NCI-H146 treated with DMSO at 0.1 percent for 48 hours (cell line): Measurements from ENCODE around the gene MYOZ2.

ENCODE experiments used
- DNase-seq: peaks from one replicate; lab custom pipeline; 2025; ENCODE audit not compliant: unreplicated experiment; lab: John Stamatoyannopoulos, UW

Gene MYOZ2

GRCh38 chr4:119190354-119190753 lies 54.7 kb downstream of the MYOZ2 start:
- no peak for DNase-seq

GRCh38 chr4:119191505-119191904 lies 55.9 kb downstream of the MYOZ2 start:
- no peak for DNase-seq

GRCh38 chr4:119197772-119198212 lies 62.2 kb downstream of the MYOZ2 start:
- no peak for DNase-seq

GRCh38 chr4:119204916-119205315 lies 69.3 kb downstream of the MYOZ2 start:
- DNase-seq, result no peak

DNA sequence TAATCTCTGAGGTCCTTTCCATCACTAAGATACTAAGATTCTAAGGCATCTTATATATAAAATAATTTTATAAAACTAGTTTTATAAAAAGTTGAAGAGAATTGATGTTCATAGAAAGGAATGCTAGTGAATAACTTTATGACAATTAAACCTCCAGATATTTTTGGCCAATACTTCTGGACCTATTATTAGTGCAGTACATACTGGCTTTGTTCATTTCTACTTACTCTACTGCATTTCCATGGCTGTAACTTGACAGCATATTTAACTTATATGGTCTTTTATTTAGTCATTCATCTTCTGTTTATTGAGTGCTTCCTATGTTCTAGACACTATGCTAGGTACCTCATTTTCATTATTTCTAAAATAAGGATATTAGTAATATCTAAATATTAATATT lies 70.1 kb downstream of the MYOZ2 start:
- DNase-seq, result no peak

DNA sequence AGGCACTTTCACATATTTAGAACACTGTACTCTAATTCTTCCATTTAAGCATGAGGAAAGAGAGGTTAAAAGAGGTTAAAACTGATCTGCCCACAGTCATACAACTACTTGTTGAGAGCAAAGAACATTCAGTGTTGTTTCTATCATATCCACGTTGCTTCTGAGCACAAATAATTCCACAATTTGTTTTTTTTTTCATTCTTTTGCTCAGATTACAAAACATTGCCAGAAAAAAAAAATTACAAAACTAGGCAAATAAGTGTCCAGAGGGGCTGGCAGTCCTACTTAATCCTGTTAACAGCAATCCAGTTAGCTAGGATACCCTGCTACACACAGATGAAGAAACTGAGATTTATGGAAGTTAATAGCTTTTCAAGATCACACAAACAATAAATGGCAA lies 70.5 kb downstream of the MYOZ2 start:
- DNase-seq, result no peak

- no peak for DNase-seq
These were observed 71.4 kb downstream of the MYOZ2 start for GRCh38 chr4:119207051-119207450.

DNA sequence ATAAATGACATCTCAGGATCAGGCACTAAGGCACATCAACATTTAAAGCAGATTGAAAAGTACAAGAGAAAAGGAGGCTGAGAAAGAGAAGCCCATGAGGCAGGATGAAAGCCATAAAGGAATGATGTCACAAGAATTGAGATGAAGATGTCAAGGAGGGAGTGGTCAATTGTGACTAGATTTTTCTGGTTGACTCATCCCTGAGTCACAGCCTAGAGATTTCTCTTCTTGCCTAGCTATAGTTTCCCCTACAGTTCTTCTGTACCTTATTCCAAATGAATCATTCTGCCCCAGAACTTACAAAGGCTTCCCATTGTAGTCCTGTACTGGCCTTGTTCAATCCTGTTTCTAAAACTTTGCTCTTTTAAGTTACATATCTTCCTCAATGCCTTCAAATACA lies 73.4 kb downstream of the MYOZ2 start:
- DNase-seq, result no peak

GRCh38 chr4:119209586-119209985 lies 74.0 kb downstream of the MYOZ2 start:
- DNase-seq, result no peak

DNA sequence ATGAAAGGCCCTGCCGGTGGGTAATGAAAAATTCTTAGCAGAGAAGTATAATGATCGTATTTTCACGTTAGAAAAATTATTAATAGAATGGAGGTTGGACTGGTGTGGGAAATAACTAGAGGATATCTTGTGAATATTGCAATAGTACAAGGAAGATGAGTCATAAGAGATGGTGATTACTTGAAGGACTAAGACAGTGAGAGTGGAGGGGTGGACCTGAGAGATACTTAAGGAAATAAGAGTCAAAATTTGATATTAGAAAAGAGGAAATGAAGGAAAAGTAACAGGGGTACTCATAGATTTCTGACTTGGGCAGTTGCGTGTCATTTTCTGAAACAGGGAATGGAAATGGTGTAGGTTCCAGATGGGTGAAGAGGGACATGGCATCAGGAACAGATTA lies 75.1 kb downstream of the MYOZ2 start:
- DNase-seq, result no peak

GRCh38 chr4:119211867-119212233 lies 76.2 kb downstream of the MYOZ2 start:
- DNase-seq, result no peak

DNA sequence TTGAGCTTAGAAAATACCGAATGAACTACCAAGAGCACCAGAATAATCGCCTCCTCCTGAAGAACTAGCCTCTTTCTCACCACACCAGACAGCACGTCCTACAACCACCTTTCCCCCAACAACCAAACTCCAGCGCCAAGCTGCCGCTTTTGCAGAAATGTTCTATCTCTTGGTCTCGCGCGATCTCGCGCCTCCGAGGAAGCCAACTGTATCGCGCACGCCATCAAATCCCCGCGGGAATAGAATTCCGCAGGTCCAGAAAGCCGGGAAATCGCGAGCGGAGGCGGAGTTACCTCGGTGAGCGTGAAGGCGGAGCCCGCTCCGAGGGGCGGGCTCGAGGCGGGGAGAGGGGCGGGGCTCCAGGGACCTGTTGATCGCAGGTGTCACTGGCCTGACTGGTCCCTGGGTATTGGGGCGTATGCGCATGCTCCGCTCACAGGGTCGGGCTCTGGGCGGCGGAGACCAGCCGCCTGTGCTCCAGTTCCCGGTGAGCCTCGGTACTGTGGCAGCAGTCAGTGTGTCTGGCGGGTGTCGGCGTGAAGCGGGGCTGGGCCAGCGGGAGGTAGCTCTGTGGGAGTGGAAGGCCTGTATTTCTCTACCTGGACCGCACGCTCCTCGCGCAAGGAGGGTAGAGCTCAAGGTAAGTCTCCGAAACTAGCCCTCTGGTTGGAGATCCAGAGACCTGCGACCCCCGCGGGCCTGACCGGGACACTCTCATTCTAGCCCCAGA lies 76.8 kb downstream of the MYOZ2 start, which contains the start of gene USP53:
TSS of gene USP53 (plus strand) at position 480 of the 730 bp plus-strand sequence. CDS start 27,047 bp downstream, outside the sequence.
- DNase-seq, result peak; percentile 84

- DNase-seq, result peak; percentile 60
These were observed 77.5 kb downstream of the MYOZ2 start for GRCh38 chr4:119212964-119213606.

DNA sequence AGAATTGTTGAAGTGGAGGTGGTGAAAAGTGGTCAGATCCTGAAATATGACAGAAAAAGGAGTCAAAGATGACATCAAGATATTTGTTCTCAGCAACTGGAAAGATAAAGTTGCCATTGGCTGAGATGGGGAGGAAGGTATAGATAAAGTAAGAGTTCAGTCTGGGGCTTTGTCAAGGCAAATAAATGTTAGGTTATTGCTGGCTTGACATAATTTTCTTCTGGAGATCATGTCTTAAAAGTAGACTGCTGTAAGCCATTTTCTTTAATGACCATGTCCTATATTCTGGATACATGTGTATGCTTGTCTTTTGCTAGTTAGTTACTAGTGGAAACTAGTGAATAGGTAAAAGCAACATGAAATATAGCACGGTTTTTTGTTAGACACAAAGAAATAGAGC lies 82.5 kb downstream of the MYOZ2 start:
- DNase-seq, result no peak

DNA sequence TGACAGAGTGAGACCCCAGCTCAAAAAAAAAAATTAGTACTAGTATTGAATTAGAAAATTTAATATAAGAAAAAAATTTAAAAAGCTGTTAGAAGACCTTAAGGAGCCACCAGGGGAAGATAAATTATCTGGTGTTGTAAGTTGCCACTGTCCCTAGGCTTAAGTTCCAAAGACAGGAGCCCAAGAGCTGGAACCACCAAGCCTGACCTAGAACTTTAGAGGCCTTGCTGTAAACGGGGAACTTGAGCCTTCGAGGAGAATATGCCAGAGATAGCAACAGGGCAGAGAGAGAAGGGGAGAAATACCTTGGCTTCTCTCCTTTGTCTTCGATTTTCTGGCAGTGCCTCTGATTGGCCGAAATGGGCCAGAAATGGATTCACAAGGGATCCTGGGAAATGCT lies 85.8 kb downstream of the MYOZ2 start:
- no peak for DNase-seq

DNA sequence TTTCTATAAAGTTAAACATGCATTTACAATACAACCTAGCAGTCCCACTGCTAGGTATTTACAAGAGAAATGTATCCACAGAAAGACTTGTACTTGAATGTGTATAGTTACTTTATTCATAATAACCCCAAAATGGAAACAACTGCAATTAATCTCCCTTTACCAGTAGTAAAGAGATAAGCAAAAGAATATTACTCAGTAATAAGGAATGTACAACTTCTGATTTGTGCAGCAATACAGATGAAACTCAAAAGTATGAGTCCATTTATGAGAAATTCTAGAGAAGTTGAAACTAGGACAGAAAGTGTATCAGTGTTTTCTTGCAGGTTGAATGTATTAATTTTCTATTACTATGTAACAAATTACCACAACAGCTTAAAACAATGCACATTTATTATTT lies 92.1 kb downstream of the MYOZ2 start:
- no peak for DNase-seq

- DNase-seq, result no peak
These were observed 92.8 kb downstream of the MYOZ2 start for GRCh38 chr4:119228406-119228805.

DNA sequence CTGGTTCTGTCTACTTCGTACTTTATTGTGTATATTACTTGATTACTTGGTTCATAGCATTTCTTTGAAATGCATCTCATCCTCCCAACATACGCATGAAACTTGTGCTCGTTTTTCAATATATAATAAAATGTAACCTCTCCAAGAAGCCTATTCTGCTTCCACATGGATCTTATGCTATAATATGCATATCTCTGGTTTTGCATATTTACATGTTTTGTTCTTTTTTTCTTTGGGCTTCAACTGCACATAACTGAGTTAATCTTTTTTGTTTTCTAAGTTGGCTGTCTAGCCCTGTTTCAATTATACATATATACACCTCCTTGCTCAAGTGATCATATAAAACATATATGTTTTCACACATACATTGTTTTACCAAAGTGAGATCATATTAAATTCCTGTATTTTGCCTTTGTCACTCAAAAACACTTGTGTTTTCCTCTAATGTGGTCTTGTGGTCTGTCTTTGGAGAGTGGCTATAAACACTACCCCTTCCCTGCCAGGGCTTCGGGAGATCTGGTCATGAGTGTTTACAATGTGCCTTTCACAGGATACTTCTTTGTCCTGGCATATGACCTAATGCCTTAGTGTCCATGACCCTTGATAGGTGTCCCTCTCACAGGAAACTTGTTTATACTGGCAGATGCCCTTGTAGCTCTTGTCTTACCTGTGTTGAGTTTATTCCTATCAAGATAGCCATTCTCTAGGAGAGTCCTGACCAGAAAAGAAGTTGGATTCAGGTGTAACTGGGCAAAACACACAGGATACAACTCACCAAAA lies 94.5 kb downstream of the MYOZ2 start:
- DNase-seq, result no peak

- no peak for DNase-seq
These were observed 95.9 kb downstream of the MYOZ2 start for GRCh38 chr4:119231491-119231890.

DNA sequence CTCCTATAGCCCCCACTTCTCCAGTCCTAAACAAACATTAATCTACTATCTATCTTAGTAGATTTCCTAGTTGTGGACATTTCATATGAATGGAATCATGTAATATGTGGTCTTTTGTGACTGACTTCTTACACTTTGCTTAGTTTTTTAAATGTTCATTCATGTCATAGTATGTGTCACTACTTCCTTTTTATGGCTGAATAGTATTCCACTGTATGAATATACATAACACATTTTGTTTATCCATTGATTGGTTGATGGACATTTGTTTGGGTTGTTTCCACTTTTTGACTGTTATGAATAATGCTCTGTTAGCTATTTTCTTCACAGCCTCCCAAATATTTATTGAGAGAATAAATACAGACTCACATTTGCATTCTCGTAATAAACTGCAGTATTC lies 96.7 kb downstream of the MYOZ2 start:
- no peak for DNase-seq

DNA sequence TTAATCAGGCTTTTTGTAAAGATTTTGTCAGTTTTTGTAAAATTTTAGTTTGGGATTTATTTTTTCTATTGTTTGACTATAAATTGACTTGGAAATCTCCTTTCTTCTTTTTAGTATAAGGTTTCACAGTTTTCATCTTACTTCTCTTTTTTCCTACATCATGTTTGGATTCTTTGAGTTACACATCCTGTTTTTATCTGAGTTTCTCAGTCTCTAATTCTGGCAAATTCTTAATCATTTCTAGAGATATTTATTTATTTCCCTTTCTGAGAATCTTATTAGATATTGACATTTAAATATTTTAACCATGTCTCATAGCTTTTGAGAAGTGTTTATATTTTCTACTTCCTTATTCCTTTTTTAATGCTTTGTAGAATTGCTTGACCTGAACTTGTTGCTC lies 97.6 kb downstream of the MYOZ2 start:
- DNase-seq, result no peak

DNA sequence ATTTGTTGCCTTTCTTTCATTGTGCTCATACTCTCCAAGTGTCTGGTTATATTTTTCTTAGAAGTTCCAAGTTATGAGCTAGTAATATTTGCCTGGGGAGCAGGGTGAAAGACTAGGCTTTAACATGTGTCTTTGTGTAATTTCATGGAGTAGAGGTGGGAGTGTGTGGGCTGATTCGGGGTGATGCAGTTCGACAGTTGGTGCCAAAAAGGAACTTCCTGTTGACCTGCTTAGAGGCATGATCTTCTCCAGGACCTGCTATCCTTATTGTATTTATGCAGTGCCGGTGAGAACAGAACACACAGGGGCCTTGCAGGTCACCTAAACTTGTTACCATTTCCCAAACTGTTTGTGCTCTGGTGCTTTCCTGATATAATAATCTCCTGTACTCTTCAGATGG lies 98.1 kb downstream of the MYOZ2 start:
- DNase-seq, result no peak
